GM12801 (cell line): ENCODE measurements around the gene PAPPA2.

ENCODE experiments used
- TF ChIP-seq, protein P1 (sequence below): IDR thresholded peaks from one replicate; pipeline ENCODE4 v1.5.1; 2011; ENCODE audit warnings: control low read depth; ENCODE audit not compliant: insufficient read length; ENCODE audit errors: extremely low read depth

The PAPPA2 gene

DNA sequence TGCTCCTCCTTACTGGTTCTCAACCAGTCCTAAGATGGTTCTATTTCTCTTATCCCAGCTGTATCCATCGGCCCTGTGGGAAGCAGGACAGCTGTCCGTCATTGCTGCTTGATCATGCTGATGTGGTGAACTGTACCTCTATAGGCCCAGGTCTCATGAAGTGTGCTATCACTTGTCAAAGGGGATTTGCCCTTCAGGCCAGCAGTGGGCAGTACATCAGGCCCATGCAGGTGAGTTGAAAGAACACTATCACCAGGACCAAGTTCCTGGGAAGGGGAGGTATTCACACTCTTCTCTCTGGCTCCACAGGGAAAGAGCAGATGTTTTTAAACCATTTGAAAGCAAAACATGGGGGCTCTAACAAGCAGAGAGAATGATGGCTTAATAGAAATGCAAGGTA lies 302.6 kb downstream of the PAPPA2 start:
- TF ChIP-seq, protein P1, sequence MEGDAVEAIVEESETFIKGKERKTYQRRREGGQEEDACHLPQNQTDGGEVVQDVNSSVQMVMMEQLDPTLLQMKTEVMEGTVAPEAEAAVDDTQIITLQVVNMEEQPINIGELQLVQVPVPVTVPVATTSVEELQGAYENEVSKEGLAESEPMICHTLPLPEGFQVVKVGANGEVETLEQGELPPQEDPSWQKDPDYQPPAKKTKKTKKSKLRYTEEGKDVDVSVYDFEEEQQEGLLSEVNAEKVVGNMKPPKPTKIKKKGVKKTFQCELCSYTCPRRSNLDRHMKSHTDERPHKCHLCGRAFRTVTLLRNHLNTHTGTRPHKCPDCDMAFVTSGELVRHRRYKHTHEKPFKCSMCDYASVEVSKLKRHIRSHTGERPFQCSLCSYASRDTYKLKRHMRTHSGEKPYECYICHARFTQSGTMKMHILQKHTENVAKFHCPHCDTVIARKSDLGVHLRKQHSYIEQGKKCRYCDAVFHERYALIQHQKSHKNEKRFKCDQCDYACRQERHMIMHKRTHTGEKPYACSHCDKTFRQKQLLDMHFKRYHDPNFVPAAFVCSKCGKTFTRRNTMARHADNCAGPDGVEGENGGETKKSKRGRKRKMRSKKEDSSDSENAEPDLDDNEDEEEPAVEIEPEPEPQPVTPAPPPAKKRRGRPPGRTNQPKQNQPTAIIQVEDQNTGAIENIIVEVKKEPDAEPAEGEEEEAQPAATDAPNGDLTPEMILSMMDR = no peak

- TF ChIP-seq, protein P1 = no peak
These were observed 303.8 kb downstream of the PAPPA2 start for GRCh38 chr1:176766779-176767178.

DNA sequence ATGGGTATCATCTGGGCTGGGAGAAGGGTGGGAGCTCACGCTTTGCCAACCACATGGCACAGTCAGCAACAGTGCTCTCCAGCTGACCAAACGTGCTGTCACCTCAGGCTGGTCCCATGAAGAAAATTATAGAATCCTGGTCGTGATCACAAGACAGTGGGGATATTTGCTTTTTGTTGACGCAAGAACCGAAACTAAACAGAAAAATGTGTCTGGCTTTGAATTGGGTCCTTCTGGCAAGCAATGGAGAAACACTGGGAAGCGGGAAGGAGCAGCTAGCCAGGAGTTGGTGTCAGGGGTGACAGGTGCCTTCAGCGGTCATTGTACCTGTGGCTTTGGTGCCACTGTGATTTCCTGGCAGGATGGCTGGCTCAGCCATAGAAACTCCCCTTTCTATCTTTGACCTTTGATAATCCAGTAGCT lies 304.8 kb downstream of the PAPPA2 start:
- TF ChIP-seq, protein P1 = no peak

- TF ChIP-seq, protein P1 = no peak
These were observed 305.6 kb downstream of the PAPPA2 start for GRCh38 chr1:176768532-176768931.

- TF ChIP-seq, protein P1 = no peak
These were observed 307.1 kb downstream of the PAPPA2 start for GRCh38 chr1:176770066-176770465.

DNA sequence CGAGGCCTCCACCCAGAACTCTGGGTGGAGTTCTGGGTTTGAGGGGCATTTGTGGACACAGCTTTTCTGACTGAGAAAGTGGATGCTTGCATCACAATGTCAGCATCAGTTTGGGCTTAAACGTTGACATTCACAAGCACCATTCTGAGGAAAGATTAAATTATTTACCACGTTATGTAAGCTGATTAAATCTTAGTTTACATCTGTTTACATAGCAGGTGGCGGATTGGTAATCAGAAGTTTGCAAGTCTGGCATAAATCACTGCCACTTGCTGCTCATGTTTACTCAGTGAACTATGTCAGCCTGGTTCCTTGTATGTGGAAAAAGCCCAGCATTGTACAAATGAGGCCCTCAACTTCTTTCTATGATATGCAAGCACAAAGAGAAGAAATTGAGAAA lies 310.1 kb downstream of the PAPPA2 start:
- TF ChIP-seq, protein P1 = no peak

DNA sequence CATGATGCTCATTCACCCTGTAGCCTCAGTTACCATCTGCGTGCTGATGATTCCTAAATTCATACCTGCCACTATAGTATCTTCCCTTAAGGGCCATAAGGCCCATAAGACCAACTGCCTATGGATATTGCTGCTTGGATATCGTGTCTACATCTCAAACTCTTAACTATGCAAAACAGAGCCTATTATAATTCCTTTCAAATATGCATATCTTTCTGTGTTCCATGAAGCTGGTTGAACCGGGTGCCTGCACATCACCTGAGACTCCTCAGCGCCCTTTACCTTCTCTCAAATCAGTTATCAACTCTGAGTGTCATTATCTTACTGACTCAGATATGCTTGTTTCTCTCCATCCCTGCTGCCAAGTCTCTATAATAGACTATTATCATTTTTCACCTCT lies 311.2 kb downstream of the PAPPA2 start:
- TF ChIP-seq, protein P1 = no peak

DNA sequence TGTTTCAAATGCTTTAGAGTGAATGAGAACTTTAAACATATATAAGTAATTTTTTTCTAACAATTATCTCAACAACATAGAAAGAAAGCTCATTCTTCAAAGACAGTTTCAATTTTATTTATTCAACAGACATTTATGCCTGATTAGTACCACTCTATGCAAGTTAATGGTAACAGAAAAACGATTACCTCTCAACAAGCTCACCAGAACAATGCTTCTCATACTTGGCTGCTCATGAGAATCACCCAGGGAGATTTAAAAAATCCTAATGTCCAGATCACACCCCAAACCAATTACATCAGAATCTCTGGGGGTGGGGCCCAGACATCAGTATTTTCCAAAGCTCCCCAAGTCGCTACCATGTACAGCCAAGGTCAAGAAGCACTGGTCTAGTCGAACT lies 312.4 kb downstream of the PAPPA2 start:
- TF ChIP-seq, protein P1 = no peak
